NCI-H1417 treated with DMSO at 0.1 percent for 48 hours (cell line): Measurements from ENCODE around the gene YAE1.

Experiments
- DNase-seq: peaks from one replicate; lab custom pipeline; 2025; lab: John Stamatoyannopoulos, UW

Gene YAE1

GRCh38 chr7:39608278-39608677 lies 42.1 kb downstream of the YAE1 start:
- no peak for DNase-seq

DNA sequence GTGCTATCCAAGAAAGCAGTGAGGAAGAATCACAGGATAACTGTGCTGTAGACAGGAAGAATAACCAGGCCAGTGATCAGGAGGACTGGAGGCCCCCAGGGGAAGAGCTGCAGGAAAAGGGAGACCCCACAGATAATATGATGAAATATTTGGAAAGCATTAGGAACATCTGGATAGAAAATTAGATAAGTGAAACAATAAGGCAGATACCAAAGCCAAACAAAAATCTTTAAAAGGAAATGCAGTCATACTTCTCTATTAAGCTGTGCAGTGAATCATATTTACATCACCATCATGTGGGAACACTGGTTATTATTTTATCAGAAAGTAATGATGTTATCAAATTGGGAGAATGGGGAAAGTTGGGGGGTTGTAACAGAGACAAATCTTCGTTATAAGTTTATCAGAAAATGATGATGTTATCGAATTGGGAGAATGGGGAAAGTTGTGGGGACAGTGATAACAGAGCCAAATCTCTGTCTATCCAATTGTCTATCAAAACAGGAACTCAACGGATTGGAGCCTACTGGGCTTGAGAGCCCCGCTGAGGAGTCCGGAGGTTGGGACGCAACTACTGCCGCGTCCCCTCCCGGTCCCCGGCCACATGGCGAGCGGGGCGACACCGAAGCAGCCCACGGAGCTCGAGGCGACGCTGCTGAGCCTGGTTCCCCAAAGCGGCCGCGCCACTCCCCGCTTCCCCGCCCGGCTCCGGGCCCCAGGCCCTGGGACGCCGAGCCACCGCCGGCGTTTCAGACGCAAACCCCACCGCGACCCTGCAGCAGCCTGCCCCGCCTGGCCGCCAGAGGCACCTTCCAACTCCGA lies 43.1 kb downstream of the YAE1 start:
- no peak for DNase-seq

GRCh38 chr7:39609935-39610263 lies 43.7 kb downstream of the YAE1 start:
- no peak for DNase-seq

DNA sequence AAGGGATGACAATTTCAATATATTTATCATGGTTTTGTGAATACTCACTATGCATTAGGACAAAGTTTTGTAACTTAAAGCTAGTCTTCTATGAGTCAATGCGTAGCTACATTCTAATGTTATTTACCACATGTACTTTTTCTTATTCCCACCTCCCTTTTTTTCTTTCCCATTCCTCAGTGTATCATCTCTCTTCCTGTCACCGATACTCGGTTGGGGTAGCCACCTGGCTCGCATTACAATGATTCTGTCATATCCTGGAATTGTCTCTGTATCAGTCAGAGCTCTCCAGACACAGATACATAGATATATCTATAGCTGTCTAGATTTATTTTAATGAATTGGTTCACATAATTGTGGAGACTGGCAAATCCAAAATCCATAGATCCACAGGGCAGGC lies 47.4 kb downstream of the YAE1 start:
- DNase-seq, result no peak

DNA sequence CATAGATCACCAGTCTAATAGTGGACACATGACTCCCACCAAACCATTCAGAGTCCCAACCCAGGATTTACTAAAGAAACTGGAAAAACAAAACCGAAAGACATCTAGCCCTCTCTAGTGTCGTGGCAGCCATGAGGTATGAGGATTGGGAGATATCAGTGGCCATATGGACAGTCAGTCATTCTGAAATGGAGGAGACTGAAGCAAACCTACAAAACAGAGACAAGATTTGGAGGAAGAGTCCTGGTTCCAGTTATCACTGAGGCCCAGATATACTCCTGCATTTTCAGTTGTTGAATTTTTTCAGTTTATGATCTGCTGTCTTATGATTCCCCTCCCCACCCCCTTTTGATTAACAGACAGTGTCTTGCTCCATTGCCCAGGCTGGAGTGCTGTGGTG lies 48.1 kb downstream of the YAE1 start:
- no peak for DNase-seq

DNA sequence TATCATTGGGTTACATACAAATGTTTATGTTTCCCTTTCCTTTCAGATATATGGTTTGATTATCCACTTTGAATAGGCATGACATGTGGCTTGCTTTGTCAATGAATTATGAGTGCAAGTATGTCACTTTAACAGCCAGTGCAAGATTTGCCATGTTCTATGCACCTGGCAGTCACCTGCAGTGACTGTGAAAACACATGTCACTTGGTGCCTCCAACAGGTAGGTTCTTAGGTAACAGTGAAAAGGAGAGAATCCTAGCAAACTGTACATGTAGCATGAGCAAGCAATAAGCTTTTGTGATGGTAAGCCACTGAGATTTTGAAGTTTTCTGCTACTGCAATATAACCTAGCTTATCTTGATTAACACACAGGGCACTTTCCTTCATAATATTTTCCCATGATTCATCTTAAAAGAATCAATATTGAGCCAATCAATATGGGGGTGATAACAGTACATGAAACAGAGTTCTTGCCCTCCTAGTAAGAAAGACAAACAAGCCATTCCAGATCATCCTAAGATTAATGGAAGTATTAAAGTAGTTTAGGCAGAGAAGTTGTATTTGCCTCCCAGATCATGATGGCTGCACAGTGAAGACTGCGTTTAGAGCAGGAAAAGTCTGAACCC lies 49.3 kb downstream of the YAE1 start:
- DNase-seq, result no peak

DNA sequence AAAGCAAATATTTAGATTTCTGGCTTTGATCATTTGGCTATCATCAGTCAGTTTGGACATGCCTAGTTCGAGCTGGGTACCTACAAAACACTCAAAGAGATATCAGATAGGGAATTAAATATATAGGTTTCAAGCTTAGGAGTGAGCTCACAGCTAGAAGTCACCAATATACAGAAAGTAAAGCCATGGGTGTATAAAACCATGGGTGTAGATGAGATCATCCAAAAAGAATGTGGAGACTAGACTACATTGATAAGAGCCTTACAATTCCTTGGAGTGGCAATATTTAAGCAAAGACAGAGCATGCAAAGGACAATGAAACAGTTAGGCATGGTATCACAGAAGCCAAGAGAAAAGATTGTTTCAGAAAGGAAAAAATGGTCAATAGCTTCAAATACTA lies 49.9 kb downstream of the YAE1 start:
- DNase-seq, result no peak

DNA sequence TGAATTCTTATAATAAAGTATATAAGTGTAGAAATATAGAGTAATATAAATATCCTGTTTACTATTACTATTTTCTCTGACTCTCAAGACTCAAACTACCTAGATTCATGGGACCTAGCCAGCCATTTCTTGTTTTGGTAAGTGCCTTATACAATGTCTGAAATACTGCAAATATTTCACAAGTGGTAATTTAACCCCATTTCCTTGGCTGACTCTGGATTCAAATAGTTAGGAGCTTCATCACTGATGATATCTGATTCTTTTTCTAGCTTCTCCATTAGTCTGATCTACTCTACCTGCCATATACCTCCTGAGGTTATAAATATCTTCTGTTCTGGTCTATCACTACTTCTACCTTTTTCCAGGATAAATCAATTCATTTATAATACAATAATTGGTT lies 50.8 kb downstream of the YAE1 start:
- DNase-seq, result no peak

DNA sequence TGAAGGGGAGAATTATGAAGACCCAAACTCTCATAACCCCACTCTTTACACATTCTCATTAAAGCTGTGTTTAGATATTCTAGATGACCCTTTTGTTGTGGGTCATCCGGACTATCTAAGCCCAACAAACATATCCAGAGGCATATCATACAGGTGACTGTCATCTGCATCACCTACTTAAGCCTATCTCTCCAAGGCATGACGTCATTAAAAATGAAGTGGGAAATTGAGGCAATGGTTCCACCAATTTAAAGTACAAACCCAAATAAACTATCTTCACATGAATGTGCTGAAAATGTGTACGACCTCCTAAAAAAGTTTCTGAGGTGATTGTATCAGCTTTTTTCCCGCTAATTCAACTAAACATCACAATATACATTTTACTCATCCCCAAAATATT lies 52.7 kb downstream of the YAE1 start:
- no peak for DNase-seq

DNA sequence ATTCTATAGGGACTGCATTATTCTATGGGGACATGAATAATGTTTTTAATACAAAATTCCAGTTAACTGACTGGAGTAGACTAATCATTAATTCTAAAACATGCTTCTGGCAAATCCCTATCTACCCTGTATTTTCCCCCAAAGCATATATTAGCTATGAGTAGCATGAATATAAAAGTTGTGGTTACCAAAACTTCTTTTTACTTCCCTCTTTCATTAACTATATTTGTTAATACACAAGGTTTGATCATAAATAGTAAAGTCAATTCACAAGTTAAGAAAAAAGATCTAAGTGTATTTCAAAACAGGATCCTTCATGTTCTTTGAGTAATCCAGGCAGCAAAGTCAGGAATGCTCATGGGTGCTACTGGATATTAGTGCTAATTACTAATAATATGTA lies 54.3 kb downstream of the YAE1 start:
- DNase-seq, result no peak

DNA sequence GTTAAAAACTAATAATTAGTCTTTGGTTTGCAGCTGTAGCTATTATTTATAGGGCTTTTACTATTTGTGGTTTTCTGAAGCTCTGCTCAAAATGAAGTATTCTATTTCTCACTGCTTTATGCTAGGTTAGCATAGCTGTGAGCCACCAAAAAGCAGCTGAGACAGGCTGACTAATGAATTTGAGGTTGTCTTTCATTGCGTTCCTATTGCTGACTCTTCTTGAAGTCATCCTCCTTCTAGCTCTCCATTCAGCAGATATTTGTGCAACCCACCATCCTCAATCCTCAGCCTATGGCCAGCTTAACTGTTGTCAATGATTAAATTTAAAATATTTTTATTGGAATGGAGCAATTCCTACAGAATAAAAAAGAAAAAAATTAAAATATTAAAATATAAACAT lies 55.1 kb downstream of the YAE1 start:
- DNase-seq, result no peak

DNA sequence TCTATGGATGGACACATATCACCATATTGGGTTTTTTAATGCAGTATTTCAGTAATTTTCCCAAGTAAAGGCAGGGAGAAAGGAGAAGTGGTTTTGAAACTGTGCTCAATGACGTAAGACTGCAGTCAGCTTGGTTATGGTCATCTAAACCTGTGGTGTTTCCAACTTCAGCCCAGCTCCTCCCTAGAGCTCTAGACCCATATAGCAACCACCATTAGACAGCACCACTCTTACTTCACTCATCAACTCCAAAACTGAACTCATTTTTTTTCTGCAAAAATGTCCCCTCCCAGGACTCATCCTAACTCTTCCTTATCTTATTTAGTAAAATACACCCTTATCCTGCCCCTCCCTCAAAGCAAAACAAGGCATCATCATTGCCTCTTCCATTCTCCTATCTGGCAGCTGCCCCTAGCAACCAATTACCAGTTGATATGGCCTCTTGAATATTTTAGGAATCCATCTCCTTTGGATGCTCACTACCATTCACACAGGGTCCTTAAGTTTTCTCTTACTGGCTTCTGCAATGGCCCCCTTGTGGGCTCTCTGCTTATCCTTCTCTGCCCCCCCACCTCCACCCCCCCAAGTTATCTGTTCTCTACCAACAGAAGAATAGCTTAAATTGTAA lies 55.7 kb downstream of the YAE1 start:
- DNase-seq, result no peak
